A549 (cell line): ENCODE data around the gene SLC6A2. TPM values are rescaled to one million over a fixed set of nuclear protein-coding genes. Genes with fewer than 3 reads are reported as not detected.

Source experiments
- ATAC-seq, 2 experiments: fragments of 200-7000 bp in 1 of 2; fragments of >200 bp in 1 of 2; cut with Nextera tagmentation in 1 of 2; cut with Tn5 transposase in 1 of 2; 3 replicates each; pipeline versions ENCODE4 v1.8.0 to v1.9.1; 2018 to 2020; ENCODE audit warnings: mild to moderate bottlenecking in 1 of 2, moderate library complexity in 1 of 2
- CTCF ChIA-PET: fragments of 300-600 bp; sonication (Branson Sonifier 250); formaldehyde crosslinking; extraction: SDS; loops from one replicate; lab custom pipeline; 2021; ENCODE audit warnings: antibody characterized with exemption, inconsistent platforms; lab: Yijun Ruan, JAX
- POLR2A ChIA-PET: fragments of 350-600 bp; formaldehyde crosslinking; extraction: SDS; loops from one replicate; lab custom pipeline; 2021; ENCODE audit warnings: antibody characterized with exemption, inconsistent platforms; lab: Yijun Ruan, JAX
- DNase-seq, 2 experiments: peaks; one replicate each; pipeline versions ENCODE4 v3.0.0 to v3.0.0-alpha.2; 2011 to 2016; ENCODE audit warnings: low read depth in 1 of 2, low spot score in 1 of 2
- FAIRE-seq: peaks from 2 replicates; lab custom pipeline; 2011; peaks lifted over from hg19 to GRCh38; lab: Jason Lieb, UNC
- H3K27ac ChIP-seq, 2 experiments: fragments of >200 bp; sonication (Bioruptor Twin); formaldehyde crosslinking; 3 replicates each; pipeline ENCODE4 v1.5.1; 2016 to 2017
- H3K4me1 ChIP-seq: fragments of >200 bp; sonication (Bioruptor Twin); formaldehyde crosslinking; 3 replicates; pipeline ENCODE4 v1.6.1; 2016
- H3K4me2 ChIP-seq: fragments of >200 bp; sonication (Bioruptor Twin); formaldehyde crosslinking; 3 replicates; pipeline ENCODE4 v1.6.1; 2016
- H3K4me3 ChIP-seq: fragments of >200 bp; sonication (Bioruptor Twin); formaldehyde crosslinking; 3 replicates; pipeline ENCODE4 v1.5.1; 2016
- H3K9me3 ChIP-seq: fragments of >200 bp; sonication (Bioruptor Twin); formaldehyde crosslinking; 3 replicates; pipeline ENCODE4 v1.6.1; 2016
- CBX2 ChIP-seq: fragments of 200-600 bp; sonication (generic); IDR thresholded peaks from 2 replicates; pipeline ENCODE4 v1.6.1; 2016; ENCODE audit warnings: low read depth, mild to moderate bottlenecking, borderline replicate concordance
- CBX8 ChIP-seq: fragments of 200-600 bp; sonication (generic); IDR thresholded peaks from 2 replicates; pipeline ENCODE4 v1.6.1; 2016
- CEBPB ChIP-seq, 2 experiments: fragments of >200 bp in 1 of 2; sonication (Bioruptor Twin) in 1 of 2; formaldehyde crosslinking in 1 of 2; IDR thresholded peaks; 2 replicates each; pipeline ENCODE4 v1.6.1; 2012 to 2016
- EHF ChIP-seq: fragments of 250-450 bp; sonication (Bioruptor Pico); IDR thresholded peaks from 2 replicates; pipeline ENCODE4 v1.5.0; 2020; ENCODE audit warnings: mild to moderate bottlenecking
- EHMT2 ChIP-seq: fragments of 200-600 bp; sonication (generic); IDR thresholded peaks from 2 replicates; pipeline ENCODE4 v1.6.1; 2016; ENCODE audit warnings: antibody characterized with exemption, low read depth, mild to moderate bottlenecking, moderate library complexity
- EP300 ChIP-seq, 2 experiments: fragments of >200 bp; sonication (Bioruptor Twin); formaldehyde crosslinking; IDR thresholded peaks; 2 replicates in 1 of 2; 3 replicates in 1 of 2; pipeline ENCODE4 v1.6.1; 2016 to 2017
- FOXS1 ChIP-seq: fragments of 250-450 bp; sonication (Bioruptor Pico); IDR thresholded peaks from 2 replicates; pipeline ENCODE4 v1.5.0; 2020; ENCODE audit warnings: mild to moderate bottlenecking, moderate library complexity
- HDAC2 ChIP-seq: fragments of 200-600 bp; sonication (generic); IDR thresholded peaks from 2 replicates; pipeline ENCODE4 v1.6.1; 2016
- HEYL ChIP-seq: fragments of 250-450 bp; sonication (Bioruptor Pico); IDR thresholded peaks from 2 replicates; pipeline ENCODE4 v1.8.0; 2021; ENCODE audit warnings: mild to moderate bottlenecking, moderate library complexity
- HOXA7 ChIP-seq: fragments of 250-450 bp; sonication (Bioruptor Pico); IDR thresholded peaks from 2 replicates; pipeline ENCODE4 v1.5.0; 2020; ENCODE audit warnings: mild to moderate bottlenecking, moderate library complexity
- HOXB13 ChIP-seq: fragments of 250-450 bp; sonication (Bioruptor Pico); IDR thresholded peaks from 2 replicates; pipeline ENCODE4 v1.5.0; 2020; ENCODE audit warnings: low read depth, mild to moderate bottlenecking, moderate library complexity
- HOXB5 ChIP-seq: fragments of 250-450 bp; sonication (Bioruptor Pico); IDR thresholded peaks from 2 replicates; pipeline ENCODE4 v1.5.0; 2020; ENCODE audit warnings: mild to moderate bottlenecking, moderate library complexity
- MAFK ChIP-seq: fragments of 450-650 bp; IDR thresholded peaks from 2 replicates; pipeline ENCODE4 v1.6.1; 2014; ENCODE audit not compliant: partially characterized antibody
- MYC ChIP-seq: IDR thresholded peaks from 2 replicates; pipeline ENCODE4 v1.6.1; 2012; ENCODE audit warnings: mild to moderate bottlenecking, inconsistent platforms, low read length, improper control_type of control experiment, borderline replicate concordance
- NFE2L2 ChIP-seq: fragments of 150-350 bp; conservative IDR thresholded peaks from 2 replicates; pipeline ENCODE4 v1.6.1; 2014; ENCODE audit warnings: low read length
- NPAS2 ChIP-seq: fragments of 250-450 bp; sonication (Bioruptor Pico); IDR thresholded peaks from 2 replicates; pipeline ENCODE4 v1.8.0; 2022; ENCODE audit warnings: mild to moderate bottlenecking, moderate library complexity, borderline replicate concordance
- NR3C1 ChIP-seq: fragments of >200 bp; sonication (Bioruptor Twin); formaldehyde crosslinking; IDR thresholded peaks from 3 replicates; pipeline ENCODE4 v1.6.1; 2017
- PHF8 ChIP-seq: fragments of 200-600 bp; sonication (generic); IDR thresholded peaks from 2 replicates; pipeline ENCODE4 v1.6.1; 2016; ENCODE audit warnings: low read depth, mild to moderate bottlenecking, antibody characterized with exemption, moderate library complexity, borderline replicate concordance
- POLR2A ChIP-seq: IDR thresholded peaks from 2 replicates; pipeline ENCODE4 v1.6.1; 2012; ENCODE audit warnings: mild to moderate bottlenecking, low read length
- RFX5 ChIP-seq: fragments of 450-650 bp; IDR thresholded peaks from 2 replicates; pipeline ENCODE4 v1.7.1; 2014; ENCODE audit warnings: antibody characterized with exemption, mild to moderate bottlenecking, moderate library complexity
- SMC3 ChIP-seq: fragments of >200 bp; sonication (Bioruptor Twin); formaldehyde crosslinking; IDR thresholded peaks from 3 replicates; pipeline ENCODE4 v1.6.1; 2018; ENCODE audit warnings: inconsistent platforms
- SREBF2 ChIP-seq: fragments of 450-650 bp; IDR thresholded peaks from 2 replicates; pipeline ENCODE4 v1.6.1; 2014; ENCODE audit warnings: mild to moderate bottlenecking, moderate library complexity
- TFCP2L1 ChIP-seq: fragments of 250-450 bp; sonication (Bioruptor Pico); IDR thresholded peaks from 2 replicates; pipeline ENCODE4 v1.5.0; 2021; ENCODE audit warnings: mild to moderate bottlenecking
- TP53 ChIP-seq: fragments of 250-450 bp; sonication (Bioruptor Pico); IDR thresholded peaks from 2 replicates; pipeline ENCODE4 v1.5.0; 2021; ENCODE audit warnings: mild to moderate bottlenecking, moderate library complexity
- ZC3H11A ChIP-seq: fragments of 450-650 bp; IDR thresholded peaks from 2 replicates; pipeline ENCODE4 v1.6.1; 2014; ENCODE audit warnings: antibody characterized with exemption, mild to moderate bottlenecking
- ZFP36 ChIP-seq: fragments of 450-650 bp; IDR thresholded peaks from 2 replicates; pipeline ENCODE4 v1.6.1; 2014; ENCODE audit warnings: borderline replicate concordance; ENCODE audit not compliant: partially characterized antibody
- ZSCAN20 ChIP-seq: fragments of 250-450 bp; sonication (Bioruptor Pico); IDR thresholded peaks from 2 replicates; pipeline ENCODE4 v1.8.0; 2022; ENCODE audit warnings: mild to moderate bottlenecking, moderate library complexity
- WGBS: methylation state at CpG from one replicate; pipeline ENCODE4 v1.1.6; 2017; ENCODE audit errors: missing lambda C conversion rate; 5-methylcytosine and 5-hydroxymethylcytosine counted together
- polyA plus RNA-seq, 4 experiments: library from polyadenylated mRNA; depleted of rRNA in 3 of 4; stranded (reverse); fragments of >200 nt; fragmentation: RNase III in 1 of 4; extraction: RNeasy Plus Mini Kit Qiagen cat#74134 plus additional on column Dnase treatment in 1 of 4; gene quantifications; 2 replicates in 3 of 4; 3 replicates in 1 of 4; pipeline ENCODE4 v1.2.3, GENCODE V29; 2011 to 2017
- TF ChIP-seq, protein P1 (sequence below): IDR thresholded peaks from 2 replicates; pipeline ENCODE4 v1.6.1; 2012; ENCODE audit warnings: low read depth, borderline replicate concordance
- TF ChIP-seq, protein P2 (sequence below): IDR thresholded peaks from 2 replicates; pipeline ENCODE4 v1.6.1; 2012
- TF ChIP-seq, protein P3 (sequence below): fragments of 250-450 bp; sonication (Bioruptor Pico); IDR thresholded peaks from 2 replicates; pipeline ENCODE4 v1.5.0; 2021; ENCODE audit warnings: mild to moderate bottlenecking, moderate library complexity, borderline replicate concordance
- TF ChIP-seq, protein P4 (sequence below): fragments of >200 bp; sonication (Bioruptor Twin); formaldehyde crosslinking; IDR thresholded peaks from 3 replicates; pipeline ENCODE4 v1.6.1; 2016
- TF ChIP-seq, protein P5 (sequence below): fragments of 250-450 bp; sonication (Bioruptor Pico); IDR thresholded peaks from 2 replicates; pipeline ENCODE4 v1.5.0; 2020; ENCODE audit warnings: low read depth, mild to moderate bottlenecking, moderate library complexity
- TF ChIP-seq, protein P6 (sequence below): fragments of 450-650 bp; IDR thresholded peaks from 2 replicates; pipeline ENCODE4 v1.6.1; 2014; ENCODE audit warnings: antibody characterized with exemption

Gene SLC6A2
- polyA plus RNA-seq, 2 of the 4 experiments (the other 2 are of a cell fraction), result not detected

DNA sequence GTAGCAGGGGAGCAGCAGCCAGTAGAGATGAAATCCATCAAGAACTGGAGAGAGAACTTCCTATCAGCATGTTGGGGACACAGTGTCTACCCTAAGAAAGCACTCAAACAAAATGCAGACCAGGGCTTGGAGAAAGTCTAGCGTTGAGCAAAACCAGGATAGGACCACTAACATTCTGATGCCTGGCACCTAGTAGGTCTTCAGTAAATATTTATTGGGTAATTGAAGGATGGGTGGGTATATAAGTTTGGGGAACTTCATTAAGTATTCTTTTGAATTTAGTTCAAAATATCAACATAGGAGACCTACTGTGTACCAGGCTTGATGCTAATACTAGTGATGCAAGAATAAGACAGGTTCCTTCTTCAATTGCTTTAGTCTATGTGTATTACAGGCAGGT lies 30.9 kb downstream of the SLC6A2 start:
- Histone ChIP-seq H3K4me1 (no peaks in the 10 kb centered on the region), H3K27ac (no peak overlapping the region), H3K9me3 (peaks cover 8% of the 10 kb centered on the region), H3K4me3 (no peak overlapping the region), H3K4me2 (no peak overlapping the region)
- TF ChIP-seq ZC3H11A (no peak), EHMT2 (no peak), HOXB5 (CRISPR knock-in tag) (no peak), FOXS1 (CRISPR knock-in tag) (no peak), HEYL (no peak), SREBF2 (no peak), HOXA7 (CRISPR knock-in tag) (no peak), MYC (no peak), TFCP2L1 (no peak), EP300 (IDR thresholded peaks at IDR 0.05) (no peak), POLR2A (no peak), RFX5 (no peak), NFE2L2 (no peak), HDAC2 (no peak)
- TF ChIP-seq, protein P1, sequence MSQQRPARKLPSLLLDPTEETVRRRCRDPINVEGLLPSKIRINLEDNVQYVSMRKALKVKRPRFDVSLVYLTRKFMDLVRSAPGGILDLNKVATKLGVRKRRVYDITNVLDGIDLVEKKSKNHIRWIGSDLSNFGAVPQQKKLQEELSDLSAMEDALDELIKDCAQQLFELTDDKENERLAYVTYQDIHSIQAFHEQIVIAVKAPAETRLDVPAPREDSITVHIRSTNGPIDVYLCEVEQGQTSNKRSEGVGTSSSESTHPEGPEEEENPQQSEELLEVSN, result no peak
- TF ChIP-seq, protein P2, sequence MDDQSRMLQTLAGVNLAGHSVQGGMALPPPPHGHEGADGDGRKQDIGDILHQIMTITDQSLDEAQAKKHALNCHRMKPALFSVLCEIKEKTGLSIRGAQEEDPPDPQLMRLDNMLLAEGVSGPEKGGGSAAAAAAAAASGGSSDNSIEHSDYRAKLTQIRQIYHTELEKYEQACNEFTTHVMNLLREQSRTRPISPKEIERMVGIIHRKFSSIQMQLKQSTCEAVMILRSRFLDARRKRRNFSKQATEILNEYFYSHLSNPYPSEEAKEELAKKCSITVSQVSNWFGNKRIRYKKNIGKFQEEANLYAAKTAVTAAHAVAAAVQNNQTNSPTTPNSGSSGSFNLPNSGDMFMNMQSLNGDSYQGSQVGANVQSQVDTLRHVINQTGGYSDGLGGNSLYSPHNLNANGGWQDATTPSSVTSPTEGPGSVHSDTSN, result no peak
- TF ChIP-seq, protein P3, sequence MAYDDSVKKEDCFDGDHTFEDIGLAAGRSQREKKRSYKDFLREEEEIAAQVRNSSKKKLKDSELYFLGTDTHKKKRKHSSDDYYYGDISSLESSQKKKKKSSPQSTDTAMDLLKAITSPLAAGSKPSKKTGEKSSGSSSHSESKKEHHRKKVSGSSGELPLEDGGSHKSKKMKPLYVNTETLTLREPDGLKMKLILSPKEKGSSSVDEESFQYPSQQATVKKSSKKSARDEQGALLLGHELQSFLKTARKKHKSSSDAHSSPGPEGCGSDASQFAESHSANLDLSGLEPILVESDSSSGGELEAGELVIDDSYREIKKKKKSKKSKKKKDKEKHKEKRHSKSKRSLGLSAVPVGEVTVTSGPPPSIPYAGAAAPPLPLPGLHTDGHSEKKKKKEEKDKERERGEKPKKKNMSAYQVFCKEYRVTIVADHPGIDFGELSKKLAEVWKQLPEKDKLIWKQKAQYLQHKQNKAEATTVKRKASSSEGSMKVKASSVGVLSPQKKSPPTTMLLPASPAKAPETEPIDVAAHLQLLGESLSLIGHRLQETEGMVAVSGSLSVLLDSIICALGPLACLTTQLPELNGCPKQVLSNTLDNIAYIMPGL (CRISPR knock-in tag), result no peak
- ChIA-PET CTCF (interaction anchor here (1.2 to 1.9 kb wide), 2 partner anchors 15 to 222 kb away, joined by 6 to 7 read pairs; no protein-coding TSS in a partner anchor), POLR2A (no interaction called here)
- DNase-seq, result no peak
- FAIRE-seq, result no peak
- 0% methylated on average over 1 of the region's 1 CpG for WGBS
- ATAC-seq, result no peak

DNA sequence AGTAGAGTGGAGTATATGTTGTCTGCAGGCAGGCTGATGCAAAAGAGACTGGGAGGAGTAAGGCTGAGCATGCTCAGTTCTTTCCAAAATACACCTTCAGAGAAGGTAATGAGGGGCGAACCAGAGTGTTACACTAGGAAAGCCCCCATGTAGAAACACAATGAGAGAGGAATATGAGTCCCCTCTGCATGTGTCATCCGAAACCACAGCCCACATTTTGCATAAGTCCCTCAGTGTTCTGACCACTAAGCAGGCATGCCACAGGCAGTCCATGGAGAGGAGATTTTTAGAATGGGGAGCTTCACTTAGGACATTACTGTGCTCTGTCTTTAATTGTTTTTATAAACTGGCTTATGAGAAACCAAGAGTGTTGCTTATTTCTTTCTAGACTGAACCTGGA lies 32.0 kb downstream of the SLC6A2 start:
- ChIA-PET POLR2A (no interaction called here), CTCF (interaction anchor here (0.5 to 26.4 kb wide), 5 partner anchors 14 to 1241 kb away, joined by 3 to 554 read pairs (median 5); no protein-coding TSS in a partner anchor)
- TF ChIP-seq MAFK, result no peak
- no peak for TF ChIP-seq TP53 (CRISPR knock-in tag)
- TF ChIP-seq CBX8, result no peak
- no peak for TF ChIP-seq ZC3H11A
- TF ChIP-seq ZSCAN20 (CRISPR knock-in tag), result no peak
- TF ChIP-seq HOXB13, result no peak
- TF ChIP-seq NR3C1, result no peak
- TF ChIP-seq NPAS2 (CRISPR knock-in tag), result no peak
- no peak for TF ChIP-seq SMC3
- TF ChIP-seq CEBPB (IDR thresholded peaks at IDR 0.05), result no peak
- TF ChIP-seq, protein P4, sequence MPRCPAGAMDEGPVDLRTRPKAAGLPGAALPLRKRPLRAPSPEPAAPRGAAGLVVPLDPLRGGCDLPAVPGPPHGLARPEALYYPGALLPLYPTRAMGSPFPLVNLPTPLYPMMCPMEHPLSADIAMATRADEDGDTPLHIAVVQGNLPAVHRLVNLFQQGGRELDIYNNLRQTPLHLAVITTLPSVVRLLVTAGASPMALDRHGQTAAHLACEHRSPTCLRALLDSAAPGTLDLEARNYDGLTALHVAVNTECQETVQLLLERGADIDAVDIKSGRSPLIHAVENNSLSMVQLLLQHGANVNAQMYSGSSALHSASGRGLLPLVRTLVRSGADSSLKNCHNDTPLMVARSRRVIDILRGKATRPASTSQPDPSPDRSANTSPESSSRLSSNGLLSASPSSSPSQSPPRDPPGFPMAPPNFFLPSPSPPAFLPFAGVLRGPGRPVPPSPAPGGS, result no peak
- TF ChIP-seq, protein P5, sequence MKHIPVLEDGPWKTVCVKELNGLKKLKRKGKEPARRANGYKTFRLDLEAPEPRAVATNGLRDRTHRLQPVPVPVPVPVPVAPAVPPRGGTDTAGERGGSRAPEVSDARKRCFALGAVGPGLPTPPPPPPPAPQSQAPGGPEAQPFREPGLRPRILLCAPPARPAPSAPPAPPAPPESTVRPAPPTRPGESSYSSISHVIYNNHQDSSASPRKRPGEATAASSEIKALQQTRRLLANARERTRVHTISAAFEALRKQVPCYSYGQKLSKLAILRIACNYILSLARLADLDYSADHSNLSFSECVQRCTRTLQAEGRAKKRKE, result no peak
- TF ChIP-seq TFCP2L1, result no peak
- TF ChIP-seq CBX2, result no peak
- no peak for TF ChIP-seq EHF (CRISPR knock-in tag)
- no peak for TF ChIP-seq PHF8
- no peak for TF ChIP-seq ZFP36
- TF ChIP-seq HOXB5 (CRISPR knock-in tag), result no peak
- TF ChIP-seq, protein P6, sequence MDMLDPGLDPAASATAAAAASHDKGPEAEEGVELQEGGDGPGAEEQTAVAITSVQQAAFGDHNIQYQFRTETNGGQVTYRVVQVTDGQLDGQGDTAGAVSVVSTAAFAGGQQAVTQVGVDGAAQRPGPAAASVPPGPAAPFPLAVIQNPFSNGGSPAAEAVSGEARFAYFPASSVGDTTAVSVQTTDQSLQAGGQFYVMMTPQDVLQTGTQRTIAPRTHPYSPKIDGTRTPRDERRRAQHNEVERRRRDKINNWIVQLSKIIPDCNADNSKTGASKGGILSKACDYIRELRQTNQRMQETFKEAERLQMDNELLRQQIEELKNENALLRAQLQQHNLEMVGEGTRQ, result no peak
- Histone ChIP-seq H3K4me1 (peaks cover 4% of the 10 kb centered on the region; the same call in 2 of the 3 replicates), H3K4me2 (no peak overlapping the region), H3K27ac (no peak overlapping the region), H3K4me3 (no peak overlapping the region), H3K9me3 (peaks cover 8% of the 10 kb centered on the region)
- ATAC-seq (no peak), FAIRE-seq (no peak), DNase-seq (no peak)
- 0% methylated on average over 2 of the region's 2 CpGs for WGBS
